HK-2 (cell line): ENCODE results near the gene FBXW2.
A peak's percentile ranks its signal among the peaks of the same experiment; 100 is the strongest.

ENCODE experiments used
- DNase-seq: peaks from one replicate; pipeline ENCODE4 v3.0.0-alpha.2; 2018; ENCODE audit not compliant: unreplicated experiment

Gene FBXW2

GRCh38 chr9:120714846-120715388 is 78.3 kb downstream of the FBXW2 start:
- DNase-seq = no peak

GRCh38 chr9:120714088-120714845 is 78.9 kb downstream of the FBXW2 start, which contains the start of gene MEGF9:
TSS of gene MEGF9 (minus strand) at chr9:120714470. CDS start at chr9:120714358, 112 bp downstream.
- DNase-seq = peak; percentile 98

GRCh38 chr9:120713257-120714087 is 79.7 kb downstream of the FBXW2 start:
- DNase-seq = no peak

- DNase-seq = no peak
These were observed 80.6 kb downstream of the FBXW2 start for GRCh38 chr9:120712539-120713031.

- no peak for DNase-seq
These were observed 81.2 kb downstream of the FBXW2 start for GRCh38 chr9:120711841-120712538.

- DNase-seq = no peak
These were observed 81.9 kb downstream of the FBXW2 start for GRCh38 chr9:120711354-120711753.

GRCh38 chr9:120710110-120710981 is 82.9 kb downstream of the FBXW2 start:
- DNase-seq = no peak

GRCh38 chr9:120708526-120709224 is 84.5 kb downstream of the FBXW2 start:
- no peak for DNase-seq

- no peak for DNase-seq
These were observed 86.0 kb downstream of the FBXW2 start for GRCh38 chr9:120707170-120707569.
